AG10803 (cell line): ENCODE measurements around the gene ACTG2.

ENCODE experiments used
- DNase-seq: peaks from one replicate; pipeline ENCODE4 v3.0.0; 2010; ENCODE audit warnings: low read depth
- H3K4me3 ChIP-seq: 2 replicates; pipeline ENCODE4 v1.5.1; 2011; ENCODE audit warnings: mild to moderate bottlenecking, low read length, control low read depth
- CTCF ChIP-seq: conservative IDR thresholded peaks from 2 replicates; pipeline ENCODE4 v1.5.1; 2011; ENCODE audit warnings: mild to moderate bottlenecking, low read length, control low read depth, inconsistent platforms

ACTG2 gene

GRCh38 chr2:73892631-73893329 lies at the start of gene ACTG2:
Gene ACTG2, plus strand, starts transcription at chr2:73893008. Its CDS starts 8,304 bp downstream, at chr2:73901312.
- no peak within 1 kb of the TSS for H3K4me3 ChIP-seq
- no peak for TF ChIP-seq CTCF
- DNase-seq: no peak

GRCh38 chr2:73844087-73844486 lies 48.7 kb upstream of the ACTG2 start:
- no peak for TF ChIP-seq CTCF
- no peak for DNase-seq
- no peak overlapping the region for H3K4me3 ChIP-seq

- TF ChIP-seq CTCF: no peak
- no peak overlapping the region for H3K4me3 ChIP-seq
- no peak for DNase-seq
These were observed 42.8 kb upstream of the ACTG2 start for GRCh38 chr2:73850009-73850408.

- no peak overlapping the region for H3K4me3 ChIP-seq
- peak; percentile 7; the same call in 1 of the 2 replicates for TF ChIP-seq CTCF
- DNase-seq: no peak
These were observed 41.5 kb upstream of the ACTG2 start for GRCh38 chr2:73851274-73851673.

GRCh38 chr2:73852020-73852419 lies 40.8 kb upstream of the ACTG2 start:
- peak; percentile 56 for DNase-seq
- no peak for TF ChIP-seq CTCF
- H3K4me3 ChIP-seq: no peak overlapping the region

GRCh38 chr2:73855526-73855925 lies 37.3 kb upstream of the ACTG2 start:
- no peak for TF ChIP-seq CTCF
- no peak for DNase-seq
- H3K4me3 ChIP-seq: no peak overlapping the region

GRCh38 chr2:73856214-73856613 lies 36.6 kb upstream of the ACTG2 start:
- DNase-seq: peak; percentile 90
- TF ChIP-seq CTCF: no peak
- H3K4me3 ChIP-seq: no peak overlapping the region
